GM12891 (cell line): ENCODE measurements around the gene GPR153.

ENCODE experiments used
- PAX5 ChIP-seq: IDR thresholded peaks from 2 replicates; pipeline ENCODE4 v1.6.1; 2011; ENCODE audit warnings: low read length, moderate library complexity, mild to moderate bottlenecking; ENCODE audit not compliant: insufficient read depth, severe bottlenecking
- POLR2A ChIP-seq: IDR thresholded peaks from 2 replicates; pipeline ENCODE4 v1.6.1; 2011; ENCODE audit warnings: low read depth, low read length, control low read depth
- POLR2AphosphoS5 ChIP-seq: IDR thresholded peaks from 2 replicates; pipeline ENCODE4 v1.6.1; 2011; ENCODE audit warnings: low read depth, low read length, control low read depth
- POU2F2 ChIP-seq: IDR thresholded peaks from 2 replicates; pipeline ENCODE4 v1.6.1; 2011; ENCODE audit warnings: low read depth, mild to moderate bottlenecking, control low read depth, low read length, moderate library complexity
- SPI1 ChIP-seq: IDR thresholded peaks from 2 replicates; pipeline ENCODE4 v1.6.1; 2011; ENCODE audit warnings: low read depth, low read length, control low read depth
- TAF1 ChIP-seq: IDR thresholded peaks from 2 replicates; pipeline ENCODE4 v1.6.1; 2011; ENCODE audit warnings: low read depth, low read length, control low read depth

- TF ChIP-seq POLR2A = no peak
- no peak for TF ChIP-seq POLR2AphosphoS5
- no peak for TF ChIP-seq PAX5
- TF ChIP-seq POU2F2 = no peak
- no peak for TF ChIP-seq TAF1
- no peak for TF ChIP-seq SPI1
Measured at GRCh38 chr1:6252374-6252710, 8.6 kb downstream of the GPR153 start.
